GM10248 (cell line): Measurements from ENCODE around the gene ACSL5.

Experiments used
- CTCF ChIA-PET: fragments of 300-600 bp; sonication (Branson Sonifier 250); formaldehyde crosslinking; extraction: SDS; loops from one replicate; lab custom pipeline; 2021; ENCODE audit warnings: antibody characterized with exemption; lab: Yijun Ruan, JAX
- POLR2A ChIA-PET: fragments of 350-650 bp; sonication (Branson Sonifier 250); formaldehyde crosslinking; extraction: SDS; loops from one replicate; lab custom pipeline; 2020; ENCODE audit warnings: antibody characterized with exemption; lab: Yijun Ruan, JAX
- DNase-seq: peaks from one replicate; pipeline ENCODE4 v3.0.0; 2012; ENCODE audit errors: extremely low spot score
- TF ChIP-seq, protein P1 (sequence below): IDR thresholded peaks from 2 replicates; pipeline ENCODE4 v1.5.1; 2012; ENCODE audit warnings: mild to moderate bottlenecking, low read depth; ENCODE audit errors: extremely low read depth, missing control alignments, control extremely low read depth

ACSL5 gene

DNA sequence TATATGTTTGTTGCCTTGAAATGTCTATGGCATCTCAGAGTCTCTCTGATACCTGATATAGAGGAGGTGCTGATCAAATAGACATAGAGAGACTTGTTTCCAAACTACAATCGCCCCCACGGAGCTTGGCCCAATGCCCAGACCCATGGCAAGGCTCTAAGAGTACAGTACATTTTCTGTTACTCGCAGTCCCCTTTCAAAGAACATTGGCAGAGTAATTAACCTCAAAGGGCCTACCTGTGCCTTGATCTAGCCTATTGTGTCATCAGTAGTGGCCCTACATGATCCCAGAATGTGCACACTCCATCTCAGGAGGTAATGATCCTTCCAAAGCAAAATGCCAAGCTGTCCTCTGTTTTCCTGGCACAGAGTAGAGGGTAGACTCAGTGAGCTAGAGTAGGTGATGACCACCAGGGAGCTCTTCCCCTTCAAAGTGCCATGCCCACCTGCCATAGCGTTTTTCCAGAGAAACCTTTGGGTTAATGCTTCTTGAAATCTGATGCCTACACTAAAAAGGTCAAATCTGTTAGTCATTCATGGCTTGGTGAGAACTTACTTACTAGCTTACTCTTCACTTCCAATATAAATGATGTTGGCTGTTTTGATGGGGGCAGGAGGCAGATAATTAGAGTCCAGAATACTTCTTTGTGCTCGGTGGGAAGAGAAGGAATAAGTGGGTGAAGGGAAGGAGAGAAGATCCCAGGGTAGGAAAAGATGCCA lies 41.2 kb upstream of the ACSL5 start:
- ChIA-PET POLR2A (no interaction called here), CTCF (interaction anchor here (0.7 to 1.5 kb wide), 4 partner anchors 14 to 138 kb away, joined by 3 to 7 read pairs (median 4); no protein-coding TSS in a partner anchor)
- no peak for DNase-seq
- TF ChIP-seq, protein P1, sequence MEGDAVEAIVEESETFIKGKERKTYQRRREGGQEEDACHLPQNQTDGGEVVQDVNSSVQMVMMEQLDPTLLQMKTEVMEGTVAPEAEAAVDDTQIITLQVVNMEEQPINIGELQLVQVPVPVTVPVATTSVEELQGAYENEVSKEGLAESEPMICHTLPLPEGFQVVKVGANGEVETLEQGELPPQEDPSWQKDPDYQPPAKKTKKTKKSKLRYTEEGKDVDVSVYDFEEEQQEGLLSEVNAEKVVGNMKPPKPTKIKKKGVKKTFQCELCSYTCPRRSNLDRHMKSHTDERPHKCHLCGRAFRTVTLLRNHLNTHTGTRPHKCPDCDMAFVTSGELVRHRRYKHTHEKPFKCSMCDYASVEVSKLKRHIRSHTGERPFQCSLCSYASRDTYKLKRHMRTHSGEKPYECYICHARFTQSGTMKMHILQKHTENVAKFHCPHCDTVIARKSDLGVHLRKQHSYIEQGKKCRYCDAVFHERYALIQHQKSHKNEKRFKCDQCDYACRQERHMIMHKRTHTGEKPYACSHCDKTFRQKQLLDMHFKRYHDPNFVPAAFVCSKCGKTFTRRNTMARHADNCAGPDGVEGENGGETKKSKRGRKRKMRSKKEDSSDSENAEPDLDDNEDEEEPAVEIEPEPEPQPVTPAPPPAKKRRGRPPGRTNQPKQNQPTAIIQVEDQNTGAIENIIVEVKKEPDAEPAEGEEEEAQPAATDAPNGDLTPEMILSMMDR, result no peak

DNA sequence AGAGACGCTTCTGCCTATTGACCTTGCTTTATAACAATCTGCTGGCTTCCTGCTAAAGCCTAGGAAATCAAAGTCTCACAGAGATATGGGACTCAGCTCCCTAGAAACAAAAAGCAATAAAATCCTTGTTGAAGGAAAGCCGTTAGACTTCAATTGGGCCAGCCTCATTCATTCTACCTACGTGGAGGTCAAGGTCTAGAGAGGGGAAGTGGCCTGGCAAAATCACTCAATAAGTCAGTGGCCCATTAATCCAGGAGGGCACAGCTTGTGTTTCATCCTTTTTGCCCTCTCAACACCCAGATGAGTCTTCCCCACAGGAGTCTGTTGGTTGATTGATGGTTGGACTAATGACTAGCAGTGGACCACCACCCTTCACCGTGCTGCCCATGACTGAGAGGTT lies 40.5 kb upstream of the ACSL5 start:
- POLR2A ChIA-PET, result no interaction called here
- TF ChIP-seq, protein P1, result no peak
- CTCF ChIA-PET, result interaction anchor here (0.7 to 1.5 kb wide), 2 partner anchors 13 to 137 kb away, joined by 3 to 7 read pairs; no protein-coding TSS in a partner anchor
- no peak for DNase-seq

DNA sequence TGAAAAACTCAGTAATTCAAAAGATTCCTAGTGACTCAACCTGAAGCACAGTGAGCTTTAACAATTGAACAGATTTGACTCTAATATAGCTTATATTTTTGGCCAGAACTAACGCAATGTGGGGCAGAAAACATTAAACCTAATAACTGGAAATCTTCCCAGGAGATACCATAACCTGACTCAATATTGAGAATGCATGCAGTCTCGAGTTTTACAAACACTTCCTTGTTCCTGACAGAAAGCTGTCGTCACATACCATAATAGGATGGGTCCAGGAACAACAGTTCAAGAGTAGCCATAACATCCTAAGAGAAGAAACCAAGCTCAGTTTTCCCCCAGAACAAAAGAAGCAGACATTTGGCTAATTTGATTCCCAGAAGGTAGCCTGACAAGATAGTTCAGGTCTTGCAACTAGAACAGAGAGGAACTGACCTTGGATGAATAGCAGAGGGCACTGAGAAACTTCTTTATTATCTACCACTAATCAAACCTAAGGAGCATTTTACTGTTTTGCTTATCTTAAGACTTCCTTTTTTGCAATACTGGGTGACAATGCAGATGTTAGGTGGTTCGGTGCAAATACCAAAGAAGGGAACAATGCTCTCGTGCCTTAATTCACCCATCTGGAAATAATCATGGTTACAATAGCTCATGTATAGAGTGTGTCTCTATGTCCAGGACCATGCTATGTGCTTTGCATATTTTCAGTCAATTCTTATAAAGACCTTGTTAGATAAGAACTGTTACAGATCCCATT lies 38.6 kb upstream of the ACSL5 start:
- ChIA-PET CTCF (interaction anchor here (0.8 to 1.9 kb wide), 5 partner anchors 14 to 198 kb away, joined by 3 to 5 read pairs (median 4); no protein-coding TSS in a partner anchor), POLR2A (no interaction called here)
- no peak for DNase-seq
- TF ChIP-seq, protein P1, result no peak

DNA sequence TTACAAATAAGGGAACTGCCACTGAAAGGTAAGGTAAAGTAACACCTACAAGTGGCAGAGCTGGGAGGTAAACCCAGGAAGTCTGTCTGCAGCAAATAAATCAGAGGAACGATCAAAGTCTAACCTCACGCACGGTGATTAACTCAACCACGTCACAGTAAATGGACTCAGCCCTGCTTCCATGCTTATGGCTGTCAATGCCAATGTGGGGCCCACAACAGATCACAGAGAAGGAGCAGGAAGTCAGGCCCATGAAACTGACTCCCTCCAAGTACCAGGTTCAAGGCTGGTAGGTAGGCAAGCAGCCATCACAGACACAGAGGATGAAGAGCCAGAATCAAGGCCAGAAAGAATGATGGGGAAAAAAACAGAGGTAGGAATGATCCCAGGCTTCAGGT lies 38.0 kb upstream of the ACSL5 start:
- POLR2A ChIA-PET, result no interaction called here
- TF ChIP-seq, protein P1, result no peak
- CTCF ChIA-PET, result interaction anchor here (1.1 to 1.9 kb wide), 4 partner anchors 13 to 198 kb away, joined by 3 to 5 read pairs (median 4); no protein-coding TSS in a partner anchor
- no peak for DNase-seq

DNA sequence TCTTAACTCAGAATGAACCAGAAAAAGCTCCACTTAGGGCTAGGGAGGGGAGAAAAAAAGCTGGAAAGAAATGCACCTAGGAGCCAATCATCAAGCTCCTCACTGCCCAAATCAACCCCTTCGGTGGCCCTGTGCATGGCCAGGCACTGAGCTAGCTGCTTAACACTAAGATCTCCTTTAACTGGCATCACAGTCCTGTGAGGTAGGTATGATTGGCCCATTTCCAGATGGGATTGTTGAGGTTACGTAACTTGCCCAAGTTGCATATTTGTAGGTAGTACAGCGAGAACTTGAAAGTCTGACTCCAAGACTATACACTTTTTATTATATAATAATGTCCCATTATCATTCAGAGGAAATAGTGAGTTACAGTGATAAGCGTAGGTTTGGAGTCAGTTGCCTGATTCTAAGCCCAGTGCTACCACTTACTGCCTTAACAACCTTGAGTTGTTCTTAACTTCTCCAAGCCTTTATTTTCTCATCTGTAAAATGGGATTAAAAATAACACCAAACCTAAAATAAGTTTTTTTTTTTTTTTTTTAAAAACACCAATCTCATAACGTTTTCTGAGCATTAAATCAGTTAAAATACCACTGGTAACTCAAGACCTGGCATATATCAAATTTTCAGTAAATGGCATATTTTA lies 37.2 kb upstream of the ACSL5 start:
- TF ChIP-seq, protein P1, result no peak
- POLR2A ChIA-PET, result no interaction called here
- CTCF ChIA-PET, result interaction anchor here (1.1 to 1.9 kb wide), 2 partner anchors 12 to 29 kb away, joined by 3 to 4 read pairs; no protein-coding TSS in a partner anchor
- DNase-seq, result no peak

DNA sequence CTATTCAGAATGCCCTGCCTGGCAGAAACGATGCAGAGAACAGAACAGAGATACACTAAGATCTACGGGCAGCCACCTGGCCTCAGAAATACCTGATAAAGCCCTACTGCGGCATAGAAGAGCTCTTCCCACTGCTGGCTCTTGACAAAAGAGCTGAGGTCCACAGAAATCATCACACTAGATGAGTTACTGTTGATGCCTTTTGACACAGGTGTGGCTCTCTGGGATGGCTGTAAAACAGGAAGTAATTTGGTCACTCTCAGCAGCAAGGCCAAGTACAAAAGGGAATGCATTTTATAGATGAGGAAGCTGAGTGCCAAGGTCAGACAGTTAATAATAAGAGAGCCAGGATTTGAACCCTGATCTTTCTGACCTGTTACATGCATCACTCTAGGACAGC lies 35.0 kb upstream of the ACSL5 start:
- no peak for DNase-seq
- POLR2A ChIA-PET, result no interaction called here
- TF ChIP-seq, protein P1, result no peak
- CTCF ChIA-PET, result interaction anchor here (0.8 to 1.2 kb wide), 3 partner anchors 31 to 202 kb away, joined by 3 read pairs; no protein-coding TSS in a partner anchor
